Measurements from ENCODE around the gene MACROD2.

DNA sequence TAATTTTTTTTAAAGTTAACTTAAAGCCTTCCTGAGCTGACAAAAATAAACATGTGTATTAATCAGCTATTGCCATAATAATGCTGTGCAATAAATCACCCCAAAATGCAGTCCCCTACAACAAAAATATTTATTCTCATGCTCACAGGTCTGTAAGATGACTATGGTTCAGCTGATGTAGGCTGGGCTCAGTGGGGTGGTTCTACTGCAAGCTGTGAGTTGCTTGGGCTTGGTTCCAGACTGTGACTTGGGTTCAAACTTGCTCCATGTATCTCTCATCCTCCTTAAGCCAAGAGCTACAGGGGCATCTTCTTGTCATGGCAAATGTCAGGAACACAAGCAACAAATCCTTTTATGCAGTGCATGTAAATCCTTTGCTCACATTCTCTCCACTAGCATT lies 1933.6 kb downstream of the MACROD2 start:
- TF ChIP-seq, protein P1, sequence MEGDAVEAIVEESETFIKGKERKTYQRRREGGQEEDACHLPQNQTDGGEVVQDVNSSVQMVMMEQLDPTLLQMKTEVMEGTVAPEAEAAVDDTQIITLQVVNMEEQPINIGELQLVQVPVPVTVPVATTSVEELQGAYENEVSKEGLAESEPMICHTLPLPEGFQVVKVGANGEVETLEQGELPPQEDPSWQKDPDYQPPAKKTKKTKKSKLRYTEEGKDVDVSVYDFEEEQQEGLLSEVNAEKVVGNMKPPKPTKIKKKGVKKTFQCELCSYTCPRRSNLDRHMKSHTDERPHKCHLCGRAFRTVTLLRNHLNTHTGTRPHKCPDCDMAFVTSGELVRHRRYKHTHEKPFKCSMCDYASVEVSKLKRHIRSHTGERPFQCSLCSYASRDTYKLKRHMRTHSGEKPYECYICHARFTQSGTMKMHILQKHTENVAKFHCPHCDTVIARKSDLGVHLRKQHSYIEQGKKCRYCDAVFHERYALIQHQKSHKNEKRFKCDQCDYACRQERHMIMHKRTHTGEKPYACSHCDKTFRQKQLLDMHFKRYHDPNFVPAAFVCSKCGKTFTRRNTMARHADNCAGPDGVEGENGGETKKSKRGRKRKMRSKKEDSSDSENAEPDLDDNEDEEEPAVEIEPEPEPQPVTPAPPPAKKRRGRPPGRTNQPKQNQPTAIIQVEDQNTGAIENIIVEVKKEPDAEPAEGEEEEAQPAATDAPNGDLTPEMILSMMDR (conservative IDR thresholded peaks at IDR 0.05; ENCODE audit: low read depth, low read length) = no peak
- TF ChIP-seq, protein P2, sequence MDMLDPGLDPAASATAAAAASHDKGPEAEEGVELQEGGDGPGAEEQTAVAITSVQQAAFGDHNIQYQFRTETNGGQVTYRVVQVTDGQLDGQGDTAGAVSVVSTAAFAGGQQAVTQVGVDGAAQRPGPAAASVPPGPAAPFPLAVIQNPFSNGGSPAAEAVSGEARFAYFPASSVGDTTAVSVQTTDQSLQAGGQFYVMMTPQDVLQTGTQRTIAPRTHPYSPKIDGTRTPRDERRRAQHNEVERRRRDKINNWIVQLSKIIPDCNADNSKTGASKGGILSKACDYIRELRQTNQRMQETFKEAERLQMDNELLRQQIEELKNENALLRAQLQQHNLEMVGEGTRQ (IDR thresholded peaks at IDR 0.05; ENCODE audit: low read depth, low read length) = no peak
- TF ChIP-seq POLR2A (IDR thresholded peaks at IDR 0.05; ENCODE audit: low read depth, low read length) (no peak), RAD21 (IDR thresholded peaks at IDR 0.05; ENCODE audit: low read length) (no peak), RCOR1 (IDR thresholded peaks at IDR 0.05; ENCODE audit: insufficient replicate concordance, low read length) (no peak), RFX5 (IDR thresholded peaks at IDR 0.05; ENCODE audit: low read depth, low read length) (no peak), MAFK (IDR thresholded peaks at IDR 0.05; ENCODE audit: low read depth, low read length) (no peak), FOS (IDR thresholded peaks at IDR 0.05; ENCODE audit: low read depth, low read length) (no peak)

All from IMR-90 (cell line).